Thymus (tissue), 11 donors: Measurements from ENCODE around the gene NNT. TPM values are rescaled to one million over a fixed set of nuclear protein-coding genes. Genes with fewer than 3 reads are reported as not detected.
"Not testable (repeated sequence)": the region's sequence is repeated elsewhere in the genome, so short reads cannot be mapped to it uniquely, and the experiment has no call there.

Source experiments
- DNase-seq, 9 donors: peaks; one replicate each; pipeline ENCODE4 v3.0.0-alpha.2; 2013; ENCODE audit warnings: low spot score in 9 of 9, low read depth in 6 of 9, missing footprints in 1 of 9
- H3K27ac ChIP-seq, 2 donors: one replicate each; pipeline ENCODE4 v1.5.1; 2013; ENCODE audit warnings: control low read depth in 1 of 2, low read depth in 1 of 2, low read length in 1 of 2, mild to moderate bottlenecking in 1 of 2, moderate library complexity in 1 of 2
- H3K27me3 ChIP-seq, 2 donors: one replicate each; pipeline ENCODE4 v1.5.1; 2013; ENCODE audit warnings: low read length in 1 of 2; ENCODE audit not compliant: control insufficient read depth in 2 of 2, insufficient read depth in 1 of 2
- H3K36me3 ChIP-seq, 2 donors: one replicate each; pipeline ENCODE4 v1.5.1; 2013; ENCODE audit warnings: low read length in 1 of 2, mild to moderate bottlenecking in 1 of 2, moderate library complexity in 1 of 2; ENCODE audit not compliant: control insufficient read depth in 2 of 2, insufficient read depth in 2 of 2
- H3K4me1 ChIP-seq, 2 donors: one replicate each; pipeline ENCODE4 v1.5.1; 2013; ENCODE audit warnings: low read length in 2 of 2; ENCODE audit not compliant: control insufficient read depth in 2 of 2, insufficient read depth in 2 of 2
- H3K4me3 ChIP-seq, 2 donors: one replicate each; pipeline ENCODE4 v1.5.1; 2013; ENCODE audit warnings: low read length in 2 of 2, control low read depth in 1 of 2, mild to moderate bottlenecking in 1 of 2
- H3K9me3 ChIP-seq, 2 donors: one replicate each; pipeline ENCODE4 v1.5.1; 2013; ENCODE audit warnings: low read length in 1 of 2, mild to moderate bottlenecking in 1 of 2; ENCODE audit not compliant: control insufficient read depth in 2 of 2, insufficient read depth in 1 of 2
- WGBS: extraction: QIAGEN DNeasy Blood & Tissue Kit; methylation state at CpG from one replicate; pipeline ENCODE4 v1.1.7; 2013; 5-methylcytosine and 5-hydroxymethylcytosine counted together
- polyA plus RNA-seq: library from polyadenylated mRNA; stranded (reverse); fragments of 200-250 nt; gene quantifications from one replicate; pipeline ENCODE4 v1.2.3, GENCODE V29; 2013
- total RNA-seq: library from RNA; stranded (reverse); fragments of 120-200 nt; gene quantifications from one replicate; pipeline ENCODE4 v1.2.4, GENCODE V29; 2013
- donor health status: healthy.

Gene NNT
- total and polyA plus RNA-seq, 2 donors: 30.8 to 49.2 TPM

GRCh38 chr5:43728581-43728980 lies 125.6 kb downstream of the NNT start:
- Histone ChIP-seq H3K4me1 (no peaks in the 10 kb centered on the region), H3K9me3 (no peaks in the 10 kb centered on the region), H3K27ac (no peak overlapping the region), H3K36me3 (no peaks in the 10 kb centered on the region), H3K4me3 (no peak overlapping the region), H3K27me3 (no peaks in the 10 kb centered on the region)
- no peak for DNase-seq
- 86% methylated on average over 3 of the region's 3 CpGs for WGBS

GRCh38 chr5:43729846-43730478 lies 127.0 kb downstream of the NNT start:
- H3K27me3 ChIP-seq: no peaks in the 10 kb centered on the region
- H3K4me3 ChIP-seq: no peak overlapping the region
- H3K36me3 ChIP-seq: no peaks in the 10 kb centered on the region
- H3K4me1 ChIP-seq: no peaks in the 10 kb centered on the region
- peak in 1 of 9 donors; percentile 4 for DNase-seq
- WGBS: 49% methylated on average over 2 of the region's 2 CpGs
- H3K9me3 ChIP-seq: no peaks in the 10 kb centered on the region
- no peak overlapping the region for H3K27ac ChIP-seq

- no peaks in the 10 kb centered on the region for H3K27me3 ChIP-seq
- H3K36me3 ChIP-seq: no peaks in the 10 kb centered on the region
- H3K4me1 ChIP-seq: no peaks in the 10 kb centered on the region
- no peak for DNase-seq
- H3K27ac ChIP-seq: no peak overlapping the region
- H3K4me3 ChIP-seq: no peak overlapping the region
- H3K9me3 ChIP-seq: no peaks in the 10 kb centered on the region
- 94% methylated on average over 2 of the region's 2 CpGs for WGBS
Measured at GRCh38 chr5:43730832-43731342, 127.9 kb downstream of the NNT start.

- no peak overlapping the region for H3K27ac ChIP-seq
- WGBS: 95% methylated on average over 1 of the region's 1 CpG
- H3K9me3 ChIP-seq: no peaks in the 10 kb centered on the region
- no peaks in the 10 kb centered on the region for H3K27me3 ChIP-seq
- DNase-seq: no peak
- H3K4me3 ChIP-seq: no peak overlapping the region
- H3K36me3 ChIP-seq: no peaks in the 10 kb centered on the region
- no peaks in the 10 kb centered on the region for H3K4me1 ChIP-seq
Measured at GRCh38 chr5:43731573-43731972, 128.6 kb downstream of the NNT start.

GRCh38 chr5:43745923-43746548 lies 143.1 kb downstream of the NNT start:
- H3K4me3 ChIP-seq, H3K27ac ChIP-seq, H3K36me3 ChIP-seq, H3K4me1 ChIP-seq, DNase-seq, H3K27me3 ChIP-seq: not testable (repeated sequence)
- 96% methylated on average over 32 of the region's 32 CpGs for WGBS
- peaks cover 0 to 12% of the 10 kb centered on the region in 2 donors for H3K9me3 ChIP-seq

GRCh38 chr5:43750809-43751208 lies 147.8 kb downstream of the NNT start:
- Histone ChIP-seq H3K27me3 (no peaks in the 10 kb centered on the region), H3K4me1 (no peaks in the 10 kb centered on the region), H3K27ac (no peak overlapping the region), H3K9me3 (peaks cover 0 to 7% of the 10 kb centered on the region in 2 donors), H3K4me3 (no peak overlapping the region), H3K36me3 (no peaks in the 10 kb centered on the region)
- 95% methylated on average over 2 of the region's 2 CpGs for WGBS
- DNase-seq: no peak

- no peaks in the 10 kb centered on the region for H3K4me1 ChIP-seq
- H3K27me3 ChIP-seq: no peaks in the 10 kb centered on the region
- no peaks in the 10 kb centered on the region for H3K36me3 ChIP-seq
- H3K9me3 ChIP-seq: no peaks in the 10 kb centered on the region
- H3K27ac ChIP-seq: no peak overlapping the region
- no peak for DNase-seq
- 94% methylated on average over 2 of the region's 2 CpGs for WGBS
- no peak overlapping the region for H3K4me3 ChIP-seq
Measured at GRCh38 chr5:43753069-43753468, 150.1 kb downstream of the NNT start.

Other genes starting within 250 kb of the NNT start
- gene CCL28, start 190.8 kb upstream of the NNT start, total RNA-seq: 2.0 TPM
- 6.5 TPM for gene CCL28, start 190.8 kb upstream of the NNT start, polyA plus RNA-seq
- gene TMEM267, start 119.3 kb upstream of the NNT start, total RNA-seq: 12.4 TPM
- 20.6 TPM for gene TMEM267, start 119.3 kb upstream of the NNT start, polyA plus RNA-seq
- gene C5orf34, start 88.0 kb upstream of the NNT start, total RNA-seq: 8.2 TPM
- gene C5orf34, start 88.0 kb upstream of the NNT start, polyA plus RNA-seq: 5.3 TPM
- gene PAIP1, start 46.1 kb upstream of the NNT start, total RNA-seq: 75.8 TPM
- gene PAIP1, start 46.1 kb upstream of the NNT start, polyA plus RNA-seq: 59.2 TPM